ENCODE measurements around the gene DSG4.

DSG4 gene

DNA sequence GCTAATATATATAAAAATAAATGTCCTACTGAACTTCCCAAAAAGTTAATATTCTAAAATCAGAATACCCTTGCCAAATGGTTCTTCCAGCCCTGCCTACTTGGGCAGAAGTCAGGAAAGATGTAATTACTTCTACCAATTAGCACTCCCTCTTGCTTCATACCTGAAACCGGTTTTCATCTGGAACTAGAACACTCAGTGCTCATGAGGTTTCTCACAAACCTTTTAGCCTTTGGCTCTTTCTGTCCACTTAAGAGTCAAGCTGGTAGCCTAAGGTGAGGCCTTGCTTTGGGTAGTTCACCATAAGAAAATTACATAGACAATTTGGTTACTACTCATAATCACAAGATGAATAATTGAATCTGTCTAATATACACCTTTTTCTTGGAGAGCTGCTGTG lies 75.0 kb downstream of the DSG4 start (continued):
- TF ChIP-seq ZNF140 (tag by site-specific recombination; IDR thresholded peaks at IDR 0.05) (no peak), ZNF555 (tag by site-specific recombination; conservative IDR thresholded peaks at IDR 0.05) (no peak), SALL2 (tag by site-specific recombination; IDR thresholded peaks at IDR 0.05; ENCODE audit: borderline replicate concordance) (no peak)

DNA sequence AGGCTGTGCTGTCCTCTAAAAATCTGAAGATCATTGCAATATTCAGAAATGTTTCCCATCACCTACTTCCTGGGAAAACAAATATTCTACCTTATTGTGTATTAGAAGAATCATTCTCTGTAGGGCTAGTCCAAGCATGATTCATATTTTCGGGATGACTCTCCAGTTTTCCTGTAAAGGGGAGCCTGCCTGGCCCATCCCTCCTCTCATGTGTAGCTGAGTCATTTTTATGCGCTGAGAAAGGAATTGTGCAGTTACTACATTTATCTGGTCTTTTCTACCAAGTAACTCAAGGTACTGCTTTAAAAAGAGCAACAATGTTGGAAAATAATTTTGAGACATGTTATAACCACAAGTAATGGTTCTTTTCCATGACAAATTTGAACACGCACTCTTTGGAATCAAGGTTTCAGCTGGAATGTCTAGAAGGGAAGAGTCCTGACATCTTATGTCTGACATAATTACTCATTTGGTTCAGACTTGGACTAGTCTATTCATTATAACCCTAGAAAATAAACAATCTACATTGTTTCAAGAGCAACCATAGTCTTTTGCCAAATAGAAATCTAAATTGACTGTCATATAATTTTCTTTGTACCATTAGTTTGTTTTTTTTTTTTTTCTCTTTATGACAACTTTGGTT lies 77.6 kb downstream of the DSG4 start:
- Histone ChIP-seq H3K4me3 (ENCODE audit: low read depth, low read length) (no peak overlapping the region), H3K4me1 (ENCODE audit: control insufficient read depth, insufficient read depth, low read length) (no peaks in the 10 kb centered on the region), H3K27ac (ENCODE audit: extremely low read depth, low read depth, low read length) (no peak overlapping the region), H3K36me3 (ENCODE audit: control insufficient read depth in 2 of 2, insufficient read depth in 1 of 2, low read length in 2 of 2) (no peaks in the 10 kb centered on the region), H3K9me3 (ENCODE audit: control insufficient read depth, insufficient read depth, low read depth, low read length) (no peaks in the 10 kb centered on the region)
- no peak for TF ChIP-seq ZNF561 (tag by site-specific recombination; IDR thresholded peaks at IDR 0.05; ENCODE audit: borderline replicate concordance)
- TF ChIP-seq, protein P1, sequence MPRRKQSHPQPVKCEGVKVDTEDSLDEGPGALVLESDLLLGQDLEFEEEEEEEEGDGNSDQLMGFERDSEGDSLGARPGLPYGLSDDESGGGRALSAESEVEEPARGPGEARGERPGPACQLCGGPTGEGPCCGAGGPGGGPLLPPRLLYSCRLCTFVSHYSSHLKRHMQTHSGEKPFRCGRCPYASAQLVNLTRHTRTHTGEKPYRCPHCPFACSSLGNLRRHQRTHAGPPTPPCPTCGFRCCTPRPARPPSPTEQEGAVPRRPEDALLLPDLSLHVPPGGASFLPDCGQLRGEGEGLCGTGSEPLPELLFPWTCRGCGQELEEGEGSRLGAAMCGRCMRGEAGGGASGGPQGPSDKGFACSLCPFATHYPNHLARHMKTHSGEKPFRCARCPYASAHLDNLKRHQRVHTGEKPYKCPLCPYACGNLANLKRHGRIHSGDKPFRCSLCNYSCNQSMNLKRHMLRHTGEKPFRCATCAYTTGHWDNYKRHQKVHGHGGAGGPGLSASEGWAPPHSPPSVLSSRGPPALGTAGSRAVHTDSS (tag by site-specific recombination; IDR thresholded peaks at IDR 0.05) = no peak
- no peak for TF ChIP-seq WT1 (tag by site-specific recombination; IDR thresholded peaks at IDR 0.05)
- no peak for TF ChIP-seq ZNF140 (tag by site-specific recombination; IDR thresholded peaks at IDR 0.05)
- TF ChIP-seq GLI4 (tag by site-specific recombination; IDR thresholded peaks at IDR 0.05) = no peak
- TF ChIP-seq, protein P2, sequence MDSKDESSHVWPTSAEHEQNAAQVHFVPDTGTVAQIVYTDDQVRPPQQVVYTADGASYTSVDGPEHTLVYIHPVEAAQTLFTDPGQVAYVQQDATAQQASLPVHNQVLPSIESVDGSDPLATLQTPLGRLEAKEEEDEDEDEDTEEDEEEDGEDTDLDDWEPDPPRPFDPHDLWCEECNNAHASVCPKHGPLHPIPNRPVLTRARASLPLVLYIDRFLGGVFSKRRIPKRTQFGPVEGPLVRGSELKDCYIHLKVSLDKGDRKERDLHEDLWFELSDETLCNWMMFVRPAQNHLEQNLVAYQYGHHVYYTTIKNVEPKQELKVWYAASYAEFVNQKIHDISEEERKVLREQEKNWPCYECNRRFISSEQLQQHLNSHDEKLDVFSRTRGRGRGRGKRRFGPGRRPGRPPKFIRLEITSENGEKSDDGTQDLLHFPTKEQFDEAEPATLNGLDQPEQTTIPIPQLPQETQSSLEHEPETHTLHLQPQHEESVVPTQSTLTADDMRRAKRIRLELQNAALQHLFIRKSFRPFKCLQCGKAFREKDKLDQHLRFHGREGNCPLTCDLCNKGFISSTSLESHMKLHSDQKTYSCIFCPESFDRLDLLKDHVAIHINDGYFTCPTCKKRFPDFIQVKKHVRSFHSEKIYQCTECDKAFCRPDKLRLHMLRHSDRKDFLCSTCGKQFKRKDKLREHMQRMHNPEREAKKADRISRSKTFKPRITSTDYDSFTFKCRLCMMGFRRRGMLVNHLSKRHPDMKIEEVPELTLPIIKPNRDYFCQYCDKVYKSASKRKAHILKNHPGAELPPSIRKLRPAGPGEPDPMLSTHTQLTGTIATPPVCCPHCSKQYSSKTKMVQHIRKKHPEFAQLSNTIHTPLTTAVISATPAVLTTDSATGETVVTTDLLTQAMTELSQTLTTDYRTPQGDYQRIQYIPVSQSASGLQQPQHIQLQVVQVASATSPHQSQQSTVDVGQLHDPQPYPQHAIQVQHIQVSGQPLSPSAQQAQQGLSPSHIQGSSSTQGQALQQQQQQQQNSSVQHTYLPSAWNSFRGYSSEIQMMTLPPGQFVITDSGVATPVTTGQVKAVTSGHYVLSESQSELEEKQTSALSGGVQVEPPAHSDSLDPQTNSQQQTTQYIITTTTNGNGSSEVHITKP (tag by site-specific recombination; IDR thresholded peaks at IDR 0.05) = no peak
- no peak for TF ChIP-seq FEZF1 (tag by site-specific recombination; IDR thresholded peaks at IDR 0.05)
- TF ChIP-seq ZNF146 (tag by site-specific recombination; IDR thresholded peaks at IDR 0.05) = no peak
- TF ChIP-seq ZNF792 (tag by site-specific recombination; IDR thresholded peaks at IDR 0.05) = no peak
- TF ChIP-seq, protein P3, sequence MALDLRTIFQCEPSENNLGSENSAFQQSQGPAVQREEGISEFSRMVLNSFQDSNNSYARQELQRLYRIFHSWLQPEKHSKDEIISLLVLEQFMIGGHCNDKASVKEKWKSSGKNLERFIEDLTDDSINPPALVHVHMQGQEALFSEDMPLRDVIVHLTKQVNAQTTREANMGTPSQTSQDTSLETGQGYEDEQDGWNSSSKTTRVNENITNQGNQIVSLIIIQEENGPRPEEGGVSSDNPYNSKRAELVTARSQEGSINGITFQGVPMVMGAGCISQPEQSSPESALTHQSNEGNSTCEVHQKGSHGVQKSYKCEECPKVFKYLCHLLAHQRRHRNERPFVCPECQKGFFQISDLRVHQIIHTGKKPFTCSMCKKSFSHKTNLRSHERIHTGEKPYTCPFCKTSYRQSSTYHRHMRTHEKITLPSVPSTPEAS (tag by site-specific recombination; IDR thresholded peaks at IDR 0.05) = no peak
- no peak for TF ChIP-seq ZNF221 (tag by site-specific recombination; IDR thresholded peaks at IDR 0.05; ENCODE audit: borderline replicate concordance)
- TF ChIP-seq, protein P4, sequence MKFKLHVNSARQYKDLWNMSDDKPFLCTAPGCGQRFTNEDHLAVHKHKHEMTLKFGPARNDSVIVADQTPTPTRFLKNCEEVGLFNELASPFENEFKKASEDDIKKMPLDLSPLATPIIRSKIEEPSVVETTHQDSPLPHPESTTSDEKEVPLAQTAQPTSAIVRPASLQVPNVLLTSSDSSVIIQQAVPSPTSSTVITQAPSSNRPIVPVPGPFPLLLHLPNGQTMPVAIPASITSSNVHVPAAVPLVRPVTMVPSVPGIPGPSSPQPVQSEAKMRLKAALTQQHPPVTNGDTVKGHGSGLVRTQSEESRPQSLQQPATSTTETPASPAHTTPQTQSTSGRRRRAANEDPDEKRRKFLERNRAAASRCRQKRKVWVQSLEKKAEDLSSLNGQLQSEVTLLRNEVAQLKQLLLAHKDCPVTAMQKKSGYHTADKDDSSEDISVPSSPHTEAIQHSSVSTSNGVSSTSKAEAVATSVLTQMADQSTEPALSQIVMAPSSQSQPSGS (tag by site-specific recombination; IDR thresholded peaks at IDR 0.05; ENCODE audit: low read depth) = no peak
- no peak for TF ChIP-seq ZNF114 (tag by site-specific recombination; IDR thresholded peaks at IDR 0.05)
- no peak for TF ChIP-seq ZNF16 (tag by site-specific recombination; IDR thresholded peaks at IDR 0.05; ENCODE audit: low read depth)
- POLR2A ChIA-PET = no interaction called here
- CTCF ChIA-PET = interaction anchor here (0.6 kb wide), 1 partner anchor 424 kb away, joined by 3 read pairs; no protein-coding TSS in a partner anchor
